Peyer's patch (tissue), 4 donors: ENCODE results near the gene DCST2.

Experiments used
- CTCF ChIP-seq, 6 experiments: fragments of 450-650 bp in 4 of 6; fragments of 200-600 bp in 2 of 6; sonication (generic) in 1 of 6; IDR thresholded peaks; one replicate each; pipeline ENCODE4 v1.5.1; 2017 to 2019; ENCODE audit warnings: antibody characterized with exemption in 6 of 6, mild to moderate bottlenecking in 3 of 6, moderate library complexity in 1 of 6
- POLR2A ChIP-seq, 2 donors: fragments of 450-650 bp; IDR thresholded peaks; one replicate each; pipeline ENCODE4 v1.5.1; 2017; ENCODE audit warnings: antibody characterized with exemption in 2 of 2, mild to moderate bottlenecking in 2 of 2, moderate library complexity in 2 of 2

- TF ChIP-seq POLR2A (IDR thresholded peaks at IDR 0.05) (peak; percentile 81 to 88), CTCF (IDR thresholded peaks at IDR 0.05) (peak; percentile 89 to 98 (median 96))
These were observed 17.2 kb upstream of the DCST2 start, which contains the start of gene ADAM15 for GRCh38 chr1:155050560-155051341.
